GM23338 (cell line): Measurements from ENCODE around the gene SPAAR. TPM values are rescaled to one million over a fixed set of nuclear protein-coding genes. Genes with fewer than 3 reads are reported as not detected.
"Not testable (repeated sequence)": the region's sequence is repeated elsewhere in the genome, so short reads cannot be mapped to it uniquely, and the experiment has no call there.

Experiments used
- ATAC-seq: fragments of 200-7000 bp; cut with Tn5 transposase; 3 replicates; pipeline ENCODE4 v1.9.1; 2020
- DNase-seq: peaks from one replicate; pipeline ENCODE4 v3.0.0-alpha.2; 2015; ENCODE audit warnings: low spot score
- H2AFZ ChIP-seq: fragments of 200-600 bp; sonication (generic); 2 replicates; pipeline ENCODE4 v1.8.0; 2016; ENCODE audit warnings: antibody characterized with exemption, mild to moderate bottlenecking, moderate library complexity
- H3F3A ChIP-seq: fragments of 200-600 bp; sonication (generic); replicated peaks from 2 replicates; pipeline ENCODE4 v1.8.0; 2017; ENCODE audit warnings: antibody characterized with exemption, mixed run types, low read depth
- H3K27ac ChIP-seq: fragments of 200-600 bp; sonication (generic); 2 replicates; pipeline ENCODE4 v1.6.1; 2016; ENCODE audit warnings: low read depth
- H3K27me3 ChIP-seq: fragments of 200-600 bp; sonication (generic); 2 replicates; pipeline ENCODE4 v1.8.0; 2016; ENCODE audit warnings: mild to moderate bottlenecking, mixed run types, moderate library complexity; ENCODE audit not compliant: insufficient read depth
- H3K36me3 ChIP-seq: fragments of 200-600 bp; sonication (generic); 2 replicates; pipeline ENCODE4 v1.8.0; 2016; ENCODE audit warnings: mild to moderate bottlenecking; ENCODE audit not compliant: insufficient read depth
- H3K4me1 ChIP-seq: fragments of 200-600 bp; sonication (generic); 2 replicates; pipeline ENCODE4 v1.8.0; 2016; ENCODE audit warnings: mild to moderate bottlenecking, moderate library complexity; ENCODE audit not compliant: insufficient read depth
- H3K4me2 ChIP-seq: fragments of 200-600 bp; sonication (generic); 2 replicates; pipeline ENCODE4 v1.7.1; 2017; ENCODE audit warnings: mixed run types
- H3K4me3 ChIP-seq: fragments of 200-600 bp; sonication (generic); 2 replicates; pipeline ENCODE4 v1.6.1; 2016; ENCODE audit warnings: mixed run types
- H3K79me2 ChIP-seq: fragments of 200-600 bp; sonication (generic); replicated peaks from 2 replicates; pipeline ENCODE4 v1.8.0; 2017; ENCODE audit warnings: mild to moderate bottlenecking; ENCODE audit not compliant: insufficient read depth
- H3K9me2 ChIP-seq: fragments of 200-600 bp; sonication (generic); 2 replicates; pipeline ENCODE4 v1.8.0; 2017; ENCODE audit not compliant: insufficient read depth
- H4K20me1 ChIP-seq: fragments of 200-600 bp; sonication (generic); replicated peaks from 2 replicates; pipeline ENCODE4 v1.8.0; 2017; ENCODE audit warnings: mild to moderate bottlenecking; ENCODE audit not compliant: insufficient read depth
- H3K27ac Mint-ChIP-seq: 2 replicates; pipeline ENCODE4 v1.8.0; 2020; ENCODE audit warnings: inconsistent platforms, mild to moderate bottlenecking, moderate library complexity, mixed read lengths
- H3K27me3 Mint-ChIP-seq: 3 replicates; pipeline ENCODE4 v1.8.0; 2022; ENCODE audit warnings: low read depth, mild to moderate bottlenecking, moderate library complexity, mixed read lengths, inconsistent platforms; ENCODE audit not compliant: insufficient read depth, poor library complexity
- H3K36me3 Mint-ChIP-seq: 3 replicates; pipeline ENCODE4 v1.8.0; 2021; ENCODE audit warnings: low read depth, mild to moderate bottlenecking, inconsistent platforms, moderate library complexity, mixed read lengths
- H3K4me1 Mint-ChIP-seq: 3 replicates; pipeline ENCODE4 v1.8.0; 2020; ENCODE audit warnings: mild to moderate bottlenecking, inconsistent platforms, mixed read lengths
- H3K4me3 Mint-ChIP-seq: 3 replicates; pipeline ENCODE4 v1.8.0; 2021; ENCODE audit warnings: moderate library complexity, mild to moderate bottlenecking, inconsistent platforms, mixed read lengths
- H3K9me3 Mint-ChIP-seq: 3 replicates; pipeline ENCODE4 v1.8.0; 2020; ENCODE audit warnings: moderate library complexity, mild to moderate bottlenecking, inconsistent platforms, mixed read lengths
- CREB1 ChIP-seq: fragments of 250-450 bp; sonication (Bioruptor Pico); IDR thresholded peaks from 2 replicates; pipeline ENCODE4 v1.5.0; 2020; ENCODE audit warnings: low read depth, mild to moderate bottlenecking, moderate library complexity
- CTCF ChIP-seq, 2 experiments: fragments of 200-600 bp in 1 of 2; sonication (generic) in 1 of 2; conservative IDR thresholded peaks; 2 replicates each; pipeline versions ENCODE4 v1.5.1 to v1.6.1; 2016 to 2017; ENCODE audit warnings: antibody characterized with exemption in 2 of 2, low read depth in 2 of 2, mild to moderate bottlenecking in 2 of 2, moderate library complexity in 1 of 2
- EZH2phosphoT487 ChIP-seq: fragments of 200-600 bp; sonication (generic); IDR thresholded peaks from one replicate; pipeline ENCODE4 v1.8.1; 2018; ENCODE audit warnings: antibody characterized with exemption; ENCODE audit not compliant: unreplicated experiment
- JUNB ChIP-seq: IDR thresholded peaks from one replicate; pipeline ENCODE4 v1.6.1; 2016; ENCODE audit warnings: antibody characterized with exemption; ENCODE audit not compliant: unreplicated experiment
- NANOG ChIP-seq: IDR thresholded peaks from 2 replicates; pipeline ENCODE4 v1.6.1; 2016; ENCODE audit warnings: antibody characterized with exemption, borderline replicate concordance
- POLR2AphosphoS5 ChIP-seq: IDR thresholded peaks from 2 replicates; pipeline ENCODE4 v1.6.1; 2016; ENCODE audit warnings: antibody characterized with exemption, low read depth
- STAT1 ChIP-seq: IDR thresholded peaks from one replicate; pipeline ENCODE4 v1.6.1; 2016; ENCODE audit warnings: antibody characterized with exemption; ENCODE audit not compliant: unreplicated experiment
- ZNF114 ChIP-seq: fragments of 250-450 bp; sonication (Bioruptor Pico); IDR thresholded peaks from 2 replicates; pipeline ENCODE4 v1.5.0; 2020; ENCODE audit warnings: mild to moderate bottlenecking, moderate library complexity
- ZNF331 ChIP-seq: fragments of 250-450 bp; sonication (Bioruptor Pico); IDR thresholded peaks from 2 replicates; pipeline ENCODE4 v1.5.0; 2020; ENCODE audit warnings: low read depth, mild to moderate bottlenecking, moderate library complexity
- polyA plus RNA-seq: library from polyadenylated mRNA; unstranded; fragments of >200 nt; fragmentation: Nextera tagmentation; extraction: Ambion mirVana; gene quantifications from 2 replicates; pipeline ENCODE4 v1.2.1, GENCODE V29; 2016
- total RNA-seq: library from RNA; depleted of rRNA; stranded (reverse); fragments of >200 nt; shearing (Covaris generic); gene quantifications from 2 replicates; pipeline ENCODE4 v1.2.3, GENCODE V29; 2014
- TF ChIP-seq, protein P1 (sequence below): IDR thresholded peaks from one replicate; pipeline ENCODE4 v1.6.1; 2018; ENCODE audit warnings: antibody characterized with exemption; ENCODE audit not compliant: unreplicated experiment
- TF ChIP-seq, protein P2 (sequence below): IDR thresholded peaks from 2 replicates; pipeline ENCODE4 v1.6.1; 2016; ENCODE audit warnings: antibody characterized with exemption

Gene SPAAR
- total and polyA plus RNA-seq, 2 experiments from 2014 or later, result not detected

- ATAC-seq, H3K27me3 ChIP-seq, H3K4me1 Mint-ChIP-seq, H3K36me3 Mint-ChIP-seq, H3K9me2 ChIP-seq, H3K27ac Mint-ChIP-seq, H3K4me1 ChIP-seq, H3K27ac ChIP-seq, H3K4me2 ChIP-seq, H3K4me3 ChIP-seq, H3K4me3 Mint-ChIP-seq, H3K36me3 ChIP-seq, H3K79me2 ChIP-seq, H3K27me3 Mint-ChIP-seq, H4K20me1 ChIP-seq, H2AFZ ChIP-seq, H3F3A ChIP-seq, DNase-seq, H3K9me3 Mint-ChIP-seq: not testable (repeated sequence)
These were observed 11.8 kb upstream of the SPAAR start for GRCh38 chr9:35897376-35898099.

DNA sequence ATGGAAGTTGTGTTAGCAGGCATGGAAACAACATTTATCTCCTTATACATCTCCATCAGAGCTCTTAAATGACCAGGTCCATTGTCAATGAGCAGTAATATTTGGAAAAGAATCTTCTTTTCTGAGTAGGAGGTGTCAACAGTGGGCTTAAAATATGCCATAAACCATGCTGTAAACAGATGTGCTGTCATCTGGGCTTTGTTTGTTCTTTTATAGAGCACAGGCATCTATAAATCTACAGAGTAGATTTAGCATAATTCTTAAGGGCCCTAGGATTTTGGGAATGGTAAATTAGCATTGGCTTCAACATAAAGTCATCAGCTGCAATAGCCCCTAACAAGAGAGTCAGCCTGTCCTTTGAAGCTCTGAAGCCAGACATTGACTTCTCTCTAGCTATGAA lies 11.0 kb upstream of the SPAAR start:
- H3K27ac Mint-ChIP-seq, result no peak overlapping the region
- peaks cover 2% of the 10 kb centered on the region; the same call in 1 of the 3 replicates for H3K4me1 Mint-ChIP-seq
- no peak for DNase-seq
- Histone ChIP-seq H3F3A (no peaks in the 10 kb centered on the region), H2AFZ (no peak overlapping the region), H4K20me1 (no peaks in the 10 kb centered on the region), H3K4me1 (no peaks in the 10 kb centered on the region), H3K4me2 (no peak overlapping the region), H3K9me2 (no peaks in the 10 kb centered on the region), H3K79me2 (no peaks in the 10 kb centered on the region), H3K4me3 (no peak overlapping the region), H3K27ac (no peak overlapping the region), H3K27me3 (no peaks in the 10 kb centered on the region), H3K36me3 (no peaks in the 10 kb centered on the region)
- no peak overlapping the region for H3K4me3 Mint-ChIP-seq
- H3K27me3 Mint-ChIP-seq, result no peaks in the 10 kb centered on the region
- no peaks in the 10 kb centered on the region for H3K9me3 Mint-ChIP-seq
- H3K36me3 Mint-ChIP-seq, result no peaks in the 10 kb centered on the region
- ATAC-seq, result no peak
- TF ChIP-seq, protein P1, sequence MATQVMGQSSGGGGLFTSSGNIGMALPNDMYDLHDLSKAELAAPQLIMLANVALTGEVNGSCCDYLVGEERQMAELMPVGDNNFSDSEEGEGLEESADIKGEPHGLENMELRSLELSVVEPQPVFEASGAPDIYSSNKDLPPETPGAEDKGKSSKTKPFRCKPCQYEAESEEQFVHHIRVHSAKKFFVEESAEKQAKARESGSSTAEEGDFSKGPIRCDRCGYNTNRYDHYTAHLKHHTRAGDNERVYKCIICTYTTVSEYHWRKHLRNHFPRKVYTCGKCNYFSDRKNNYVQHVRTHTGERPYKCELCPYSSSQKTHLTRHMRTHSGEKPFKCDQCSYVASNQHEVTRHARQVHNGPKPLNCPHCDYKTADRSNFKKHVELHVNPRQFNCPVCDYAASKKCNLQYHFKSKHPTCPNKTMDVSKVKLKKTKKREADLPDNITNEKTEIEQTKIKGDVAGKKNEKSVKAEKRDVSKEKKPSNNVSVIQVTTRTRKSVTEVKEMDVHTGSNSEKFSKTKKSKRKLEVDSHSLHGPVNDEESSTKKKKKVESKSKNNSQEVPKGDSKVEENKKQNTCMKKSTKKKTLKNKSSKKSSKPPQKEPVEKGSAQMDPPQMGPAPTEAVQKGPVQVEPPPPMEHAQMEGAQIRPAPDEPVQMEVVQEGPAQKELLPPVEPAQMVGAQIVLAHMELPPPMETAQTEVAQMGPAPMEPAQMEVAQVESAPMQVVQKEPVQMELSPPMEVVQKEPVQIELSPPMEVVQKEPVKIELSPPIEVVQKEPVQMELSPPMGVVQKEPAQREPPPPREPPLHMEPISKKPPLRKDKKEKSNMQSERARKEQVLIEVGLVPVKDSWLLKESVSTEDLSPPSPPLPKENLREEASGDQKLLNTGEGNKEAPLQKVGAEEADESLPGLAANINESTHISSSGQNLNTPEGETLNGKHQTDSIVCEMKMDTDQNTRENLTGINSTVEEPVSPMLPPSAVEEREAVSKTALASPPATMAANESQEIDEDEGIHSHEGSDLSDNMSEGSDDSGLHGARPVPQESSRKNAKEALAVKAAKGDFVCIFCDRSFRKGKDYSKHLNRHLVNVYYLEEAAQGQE, result no peak
- TF ChIP-seq, protein P2, sequence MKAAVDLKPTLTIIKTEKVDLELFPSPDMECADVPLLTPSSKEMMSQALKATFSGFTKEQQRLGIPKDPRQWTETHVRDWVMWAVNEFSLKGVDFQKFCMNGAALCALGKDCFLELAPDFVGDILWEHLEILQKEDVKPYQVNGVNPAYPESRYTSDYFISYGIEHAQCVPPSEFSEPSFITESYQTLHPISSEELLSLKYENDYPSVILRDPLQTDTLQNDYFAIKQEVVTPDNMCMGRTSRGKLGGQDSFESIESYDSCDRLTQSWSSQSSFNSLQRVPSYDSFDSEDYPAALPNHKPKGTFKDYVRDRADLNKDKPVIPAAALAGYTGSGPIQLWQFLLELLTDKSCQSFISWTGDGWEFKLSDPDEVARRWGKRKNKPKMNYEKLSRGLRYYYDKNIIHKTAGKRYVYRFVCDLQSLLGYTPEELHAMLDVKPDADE, result no peak
- TF ChIP-seq NANOG (no peak), EZH2phosphoT487 (no peak), CREB1 (no peak), POLR2AphosphoS5 (no peak), STAT1 (no peak), ZNF114 (CRISPR knock-in tag) (no peak), ZNF331 (no peak), CTCF (conservative IDR thresholded peaks at IDR 0.05; ENCODE audit: low read depth in 2 of 2) (no peak), JUNB (no peak)
